Mesendoderm (in vitro differentiated cells): ENCODE data around the gene ASCC2.
"Not testable (repeated sequence)": the region's sequence is repeated elsewhere in the genome, so short reads cannot be mapped to it uniquely, and the experiment has no call there.

Experiments used
- DNase-seq: peaks from one replicate; pipeline ENCODE4 v3.0.0; 2013
- H2AK5ac ChIP-seq: 2 replicates; pipeline ENCODE4 v1.6.1; 2013; ENCODE audit warnings: low read length, inconsistent platforms
- H2BK120ac ChIP-seq: 2 replicates; pipeline ENCODE4 v1.6.1; 2013; ENCODE audit warnings: low read depth, mild to moderate bottlenecking, low read length, moderate library complexity, mixed read lengths
- H2BK15ac ChIP-seq: replicated peaks from 2 replicates; pipeline ENCODE4 v1.6.1; 2013; ENCODE audit warnings: low read depth, mild to moderate bottlenecking, moderate library complexity
- H2BK5ac ChIP-seq: 2 replicates; pipeline ENCODE4 v1.6.1; 2013; ENCODE audit warnings: low read length, inconsistent platforms
- H3K18ac ChIP-seq: 2 replicates; pipeline ENCODE4 v1.6.1; 2013; ENCODE audit warnings: mild to moderate bottlenecking, low read length, mixed read lengths
- H3K23ac ChIP-seq: one replicate; pipeline ENCODE4 v1.6.1; 2013; ENCODE audit warnings: low read length
- H3K27ac ChIP-seq: 2 replicates; pipeline ENCODE4 v1.5.1; 2013; ENCODE audit warnings: low read depth, mild to moderate bottlenecking, inconsistent platforms, low read length, moderate library complexity
- H3K27me3 ChIP-seq: 2 replicates; pipeline ENCODE4 v1.6.1; 2013; ENCODE audit warnings: low read length, control low read depth, mild to moderate bottlenecking, inconsistent platforms; ENCODE audit not compliant: insufficient read depth, poor library complexity
- H3K36me3 ChIP-seq: 2 replicates; pipeline ENCODE4 v1.6.1; 2013; ENCODE audit warnings: low read length, inconsistent platforms; ENCODE audit not compliant: control insufficient read depth, insufficient read depth
- H3K4ac ChIP-seq: one replicate; pipeline ENCODE4 v1.6.1; 2013; ENCODE audit warnings: low read depth, mild to moderate bottlenecking, low read length, moderate library complexity
- H3K4me1 ChIP-seq: 2 replicates; pipeline ENCODE4 v1.6.1; 2013; ENCODE audit warnings: low read depth, low read length, inconsistent platforms; ENCODE audit not compliant: control insufficient read depth
- H3K4me2 ChIP-seq: 2 replicates; pipeline ENCODE4 v1.6.1; 2013; ENCODE audit warnings: low read length
- H3K4me3 ChIP-seq: 2 replicates; pipeline ENCODE4 v1.5.1; 2013; ENCODE audit warnings: mild to moderate bottlenecking, low read length
- H3K56ac ChIP-seq: one replicate; pipeline ENCODE4 v1.6.1; 2013; ENCODE audit warnings: low read length
- H3K79me1 ChIP-seq: 2 replicates; pipeline ENCODE4 v1.6.1; 2013; ENCODE audit warnings: low read length, inconsistent platforms
- H3K79me2 ChIP-seq: 2 replicates; pipeline ENCODE4 v1.6.1; 2013; ENCODE audit warnings: mild to moderate bottlenecking, low read length; ENCODE audit not compliant: control insufficient read depth, insufficient read depth
- H3K9ac ChIP-seq: 2 replicates; pipeline ENCODE4 v1.6.1; 2013; ENCODE audit warnings: low read length, inconsistent platforms
- H4K5ac ChIP-seq: one replicate; pipeline ENCODE4 v1.6.1; 2013; ENCODE audit warnings: low read length
- H4K8ac ChIP-seq: one replicate; pipeline ENCODE4 v1.6.1; 2013; ENCODE audit warnings: low read depth, mild to moderate bottlenecking, control low read depth, low read length, moderate library complexity
- WGBS: extraction: QIAGEN DNeasy Blood & Tissue Kit; methylation state at CpG from one replicate; pipeline ENCODE4 v1.1.7; 2013; ENCODE audit warnings: low lambda C conversion rate, missing lambda C conversion rate; ENCODE audit not compliant: insufficient coverage; ENCODE audit errors: extremely low coverage; 5-methylcytosine and 5-hydroxymethylcytosine counted together

Gene ASCC2

DNA sequence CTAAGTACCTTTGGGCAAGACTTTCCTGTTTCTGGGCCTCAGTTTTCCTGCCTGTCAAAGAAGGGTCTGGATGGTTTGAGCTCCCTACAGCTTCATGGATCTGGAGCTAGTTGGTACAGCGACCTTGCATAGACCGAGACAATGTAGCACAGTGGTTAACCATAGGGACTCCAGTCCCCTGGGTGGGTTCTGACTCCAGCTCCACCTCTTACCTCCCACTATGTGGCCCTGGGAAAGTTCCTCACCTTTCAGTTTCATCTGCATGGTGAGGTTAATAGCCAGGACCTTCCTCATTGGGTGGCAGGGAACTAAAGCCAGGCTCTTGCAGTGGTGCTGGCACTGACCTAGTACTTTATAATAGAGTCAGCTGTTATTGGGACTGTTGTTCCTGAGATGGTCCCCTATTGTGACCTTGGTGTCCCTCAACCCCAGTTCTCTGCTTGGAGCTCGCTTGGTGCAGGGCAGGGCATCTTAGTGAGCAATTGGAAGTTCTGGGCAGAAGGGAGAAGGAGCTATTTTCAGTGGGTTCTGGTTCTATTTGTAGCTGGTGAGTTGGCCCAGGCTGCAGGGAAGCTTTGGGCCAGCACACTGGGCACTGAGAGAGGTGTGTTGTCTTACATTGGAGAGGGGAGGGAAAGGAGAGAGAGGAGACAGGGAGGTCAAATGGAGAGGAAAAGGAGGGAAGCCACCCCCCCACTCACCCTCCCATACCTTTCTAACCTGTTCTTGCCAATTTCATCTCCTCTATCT is 34.2 kb upstream of the ASCC2 start:
- Histone ChIP-seq H3K18ac (no peak overlapping the region), H2BK120ac (no peak overlapping the region), H2BK5ac (no peak overlapping the region), H3K36me3 (no peaks in the 10 kb centered on the region), H3K4me3 (no peak overlapping the region), H3K27me3 (no peaks in the 10 kb centered on the region), H4K5ac (peak overlapping the region; percentile 41), H3K4ac (no peak overlapping the region), H3K4me2 (no peak overlapping the region), H3K4me1 (peaks cover 8% of the 10 kb centered on the region), H3K9ac (no peak overlapping the region), H3K56ac (no peak overlapping the region), H3K79me2 (no peaks in the 10 kb centered on the region), H3K23ac (no peak overlapping the region), H2AK5ac (no peak overlapping the region), H3K27ac (no peak overlapping the region), H4K8ac (no peak overlapping the region), H2BK15ac (no peak overlapping the region), H3K79me1 (no peaks in the 10 kb centered on the region)
- DNase-seq, result peak; percentile 41
- WGBS, result no CpG with 5 or more reads among the region's 3 CpGs

GRCh38 chr22:29871684-29872083 is 33.6 kb upstream of the ASCC2 start:
- no peak overlapping the region for H4K8ac ChIP-seq
- peaks cover 8% of the 10 kb centered on the region for H3K4me1 ChIP-seq
- H3K27ac ChIP-seq, result no peak overlapping the region
- H3K4me3 ChIP-seq, result no peak overlapping the region
- no peak overlapping the region for H2BK120ac ChIP-seq
- no peaks in the 10 kb centered on the region for H3K27me3 ChIP-seq
- H3K4me2 ChIP-seq, result no peak overlapping the region
- WGBS, result no CpG with 5 or more reads among the region's 5 CpGs
- no peak overlapping the region for H2BK15ac ChIP-seq
- H2BK5ac ChIP-seq, result no peak overlapping the region
- no peak overlapping the region for H3K56ac ChIP-seq
- H3K18ac ChIP-seq, result no peak overlapping the region
- no peak overlapping the region for H3K23ac ChIP-seq
- no peak overlapping the region for H3K4ac ChIP-seq
- no peak overlapping the region for H4K5ac ChIP-seq
- DNase-seq, result peak; percentile 42
- H3K79me1 ChIP-seq, result no peaks in the 10 kb centered on the region
- H2AK5ac ChIP-seq, result no peak overlapping the region
- H3K9ac ChIP-seq, result no peak overlapping the region
- no peaks in the 10 kb centered on the region for H3K79me2 ChIP-seq
- no peaks in the 10 kb centered on the region for H3K36me3 ChIP-seq

DNA sequence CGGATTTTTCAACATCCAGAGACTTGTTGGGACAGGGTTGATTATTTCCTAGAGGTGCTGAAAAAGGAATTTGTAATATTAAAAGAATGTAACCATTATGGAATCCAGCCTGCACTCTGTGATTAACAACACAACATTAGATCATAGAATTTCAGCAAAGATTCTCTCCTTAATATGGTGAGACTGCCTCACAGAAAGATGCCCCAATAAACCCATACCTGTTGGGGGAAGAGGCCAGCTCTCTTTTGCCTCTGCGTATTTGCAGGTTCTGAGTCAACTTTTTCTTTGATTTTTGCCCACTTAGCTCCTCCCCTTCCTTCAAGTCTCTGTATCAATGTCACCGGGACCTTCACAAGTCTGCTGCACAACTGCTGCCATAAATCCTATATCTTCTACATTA is 32.5 kb upstream of the ASCC2 start:
- Histone ChIP-seq H2BK5ac (no peak overlapping the region), H3K79me1 (no peaks in the 10 kb centered on the region), H3K4ac (no peak overlapping the region), H3K27me3 (no peaks in the 10 kb centered on the region), H4K8ac (no peak overlapping the region), H3K4me2 (no peak overlapping the region), H3K18ac (no peak overlapping the region), H3K9ac (no peak overlapping the region), H2BK120ac (no peak overlapping the region), H3K23ac (no peak overlapping the region), H4K5ac (no peak overlapping the region), H3K36me3 (no peaks in the 10 kb centered on the region), H3K4me3 (no peak overlapping the region), H3K79me2 (no peaks in the 10 kb centered on the region), H3K27ac (no peak overlapping the region), H3K4me1 (peaks cover 8% of the 10 kb centered on the region), H2BK15ac (no peak overlapping the region), H3K56ac (no peak overlapping the region), H2AK5ac (no peak overlapping the region)
- DNase-seq, result no peak
- WGBS, result no CpG with 5 or more reads among the region's 3 CpGs

GRCh38 chr22:29867851-29868250 is 29.8 kb upstream of the ASCC2 start:
- Histone ChIP-seq H4K5ac (no peak overlapping the region), H3K4me2 (no peak overlapping the region), H3K4ac (no peak overlapping the region)

DNA sequence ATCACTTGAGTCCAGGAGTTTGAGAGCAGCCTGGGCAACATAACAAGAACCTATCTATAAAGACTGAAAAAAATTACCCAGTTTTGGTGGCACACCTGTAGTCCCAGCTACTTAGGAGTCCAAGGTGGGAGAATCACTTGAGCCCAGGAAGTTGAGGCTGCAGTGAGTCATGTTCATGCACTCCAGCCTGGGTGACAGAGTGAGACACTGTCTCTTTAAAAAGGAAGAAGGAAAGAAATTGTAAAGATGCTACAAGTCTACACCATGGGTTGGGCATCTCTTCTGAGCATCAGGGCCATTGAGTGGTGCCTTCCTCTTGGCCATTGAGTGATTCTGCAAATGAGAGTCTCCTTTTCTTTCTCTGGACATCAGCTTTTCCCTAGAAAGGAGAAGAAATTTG is 29.2 kb upstream of the ASCC2 start:
- no peak overlapping the region for H3K23ac ChIP-seq
- no peak overlapping the region for H3K4me3 ChIP-seq
- H3K4ac ChIP-seq, result no peak overlapping the region
- no peak for DNase-seq
- H3K79me1 ChIP-seq, result no peaks in the 10 kb centered on the region
- H3K9ac ChIP-seq, result no peak overlapping the region
- no peaks in the 10 kb centered on the region for H3K27me3 ChIP-seq
- no peak overlapping the region for H4K8ac ChIP-seq
- no peaks in the 10 kb centered on the region for H3K79me2 ChIP-seq
- H3K4me2 ChIP-seq, result no peak overlapping the region
- H3K56ac ChIP-seq, result no peak overlapping the region
- H3K18ac ChIP-seq, result no peak overlapping the region
- H3K4me1 ChIP-seq, result peaks cover 4% of the 10 kb centered on the region
- H2AK5ac ChIP-seq, result no peak overlapping the region
- no peak overlapping the region for H2BK15ac ChIP-seq
- H4K5ac ChIP-seq, result no peak overlapping the region
- H2BK5ac ChIP-seq, result no peak overlapping the region
- no peak overlapping the region for H3K27ac ChIP-seq
- no peak overlapping the region for H2BK120ac ChIP-seq
- no peaks in the 10 kb centered on the region for H3K36me3 ChIP-seq

More at GRCh38 chr22:29867851-29868250, 29.8 kb upstream of the ASCC2 start:
- no peak overlapping the region for H3K4me3 ChIP-seq
- no peaks in the 10 kb centered on the region for H3K36me3 ChIP-seq
- no peaks in the 10 kb centered on the region for H3K27me3 ChIP-seq
- no peak overlapping the region for H3K18ac ChIP-seq
- no peak overlapping the region for H2AK5ac ChIP-seq
- H2BK5ac ChIP-seq, result no peak overlapping the region
- H3K23ac ChIP-seq, result no peak overlapping the region
- H3K56ac ChIP-seq, result no peak overlapping the region
- no peak overlapping the region for H3K9ac ChIP-seq
- no peak for DNase-seq
- no peaks in the 10 kb centered on the region for H3K79me2 ChIP-seq
- H3K79me1 ChIP-seq, result no peaks in the 10 kb centered on the region
- H4K8ac ChIP-seq, result no peak overlapping the region
- H2BK120ac ChIP-seq, result no peak overlapping the region
- no peak overlapping the region for H3K27ac ChIP-seq
- whole genome bisulfite sequencing, result no CpG with 5 or more reads among the region's 3 CpGs
- H3K4me1 ChIP-seq, result peaks cover 8% of the 10 kb centered on the region
- no peak overlapping the region for H2BK15ac ChIP-seq

- WGBS, result no CpG with 5 or more reads among the region's 13 CpGs
- not testable (repeated sequence) for H3K27me3 ChIP-seq, H3K56ac ChIP-seq, H3K4me1 ChIP-seq, H2BK120ac ChIP-seq, DNase-seq, H2BK5ac ChIP-seq, H4K5ac ChIP-seq, H3K4ac ChIP-seq, H3K36me3 ChIP-seq, H3K18ac ChIP-seq, H3K4me3 ChIP-seq, H3K23ac ChIP-seq, H2AK5ac ChIP-seq, H3K9ac ChIP-seq, H3K79me1 ChIP-seq, H3K27ac ChIP-seq, H3K79me2 ChIP-seq, H4K8ac ChIP-seq, H3K4me2 ChIP-seq, H2BK15ac ChIP-seq
Measured at GRCh38 chr22:29865572-29865971, 27.5 kb upstream of the ASCC2 start.
